ENCODE results near the gene NADSYN1.
"Not testable (repeated sequence)": the region's sequence is repeated elsewhere in the genome, so short reads cannot be mapped to it uniquely, and the experiment has no call there.

The NADSYN1 gene

GRCh38 chr11:71526796-71527575 is 74.0 kb downstream of the NADSYN1 start, which contains the start of gene KRTAP5-7:
KRTAP5-7 (plus strand) TSS chr11:71527267; CDS start chr11:71527301, 34 bp downstream.
- DNase-seq (ENCODE audit: low read depth) = not testable (repeated sequence)

- no peak for DNase-seq (ENCODE audit: low read depth)
These were observed 74.7 kb downstream of the NADSYN1 start for GRCh38 chr11:71527576-71528210.

- no peak for DNase-seq (ENCODE audit: low read depth)
These were observed 77.6 kb downstream of the NADSYN1 start for GRCh38 chr11:71530602-71531001.

- no peak for DNase-seq (ENCODE audit: low read depth)
These were observed 79.1 kb downstream of the NADSYN1 start for GRCh38 chr11:71532036-71532610.

GRCh38 chr11:71534711-71535608 is 82.0 kb downstream of the NADSYN1 start:
- DNase-seq (ENCODE audit: low read depth) = not testable (repeated sequence)

GRCh38 chr11:71535825-71536224 is 82.8 kb downstream of the NADSYN1 start:
- no peak for DNase-seq (ENCODE audit: low read depth)

- DNase-seq (ENCODE audit: low read depth) = no peak
These were observed 84.5 kb downstream of the NADSYN1 start for GRCh38 chr11:71537537-71537936.

- DNase-seq (ENCODE audit: low read depth) = not testable (repeated sequence)
These were observed 85.1 kb downstream of the NADSYN1 start, which contains the start of gene KRTAP5-8 for GRCh38 chr11:71537977-71538665. KRTAP5-8 (plus strand) TSS chr11:71538025; CDS start chr11:71538056, 31 bp downstream.

- no peak for DNase-seq (ENCODE audit: low read depth)
These were observed 85.6 kb downstream of the NADSYN1 start for GRCh38 chr11:71538666-71538990.

- DNase-seq (ENCODE audit: low read depth) = no peak
These were observed 86.0 kb downstream of the NADSYN1 start for GRCh38 chr11:71539017-71539416.

GRCh38 chr11:71539971-71540370 is 87.0 kb downstream of the NADSYN1 start:
- not testable (repeated sequence) for DNase-seq (ENCODE audit: low read depth)

GRCh38 chr11:71540521-71541304 is 87.7 kb downstream of the NADSYN1 start:
- DNase-seq (ENCODE audit: low read depth) = not testable (repeated sequence)

- DNase-seq (ENCODE audit: low read depth) = no peak
These were observed 89.4 kb downstream of the NADSYN1 start for GRCh38 chr11:71542382-71542781.

- DNase-seq (ENCODE audit: low read depth) = no peak
These were observed 90.1 kb downstream of the NADSYN1 start for GRCh38 chr11:71542879-71543777.

GRCh38 chr11:71543866-71544265 is 90.9 kb downstream of the NADSYN1 start:
- no peak for DNase-seq (ENCODE audit: low read depth)

GRCh38 chr11:71544525-71545214 is 91.7 kb downstream of the NADSYN1 start:
- DNase-seq (ENCODE audit: low read depth) = no peak

GRCh38 chr11:71545405-71545966 is 92.5 kb downstream of the NADSYN1 start:
- no peak for DNase-seq (ENCODE audit: low read depth)

GRCh38 chr11:71548120-71548519 is 95.1 kb downstream of the NADSYN1 start, which contains the start of gene KRTAP5-9:
KRTAP5-9 (plus strand) TSS chr11:71548420; CDS start chr11:71548658, 238 bp downstream.
- DNase-seq (ENCODE audit: low read depth) = no peak

Measured in HS-5 (cell line).